Measurements from ENCODE around the gene EHBP1.

The EHBP1 gene

GRCh38 chr2:63092857-63093256 is 387.3 kb downstream of the EHBP1 start:
- no peak for DNase-seq

GRCh38 chr2:63093502-63093901 is 388.0 kb downstream of the EHBP1 start:
- no peak for DNase-seq
